ENCODE measurements around the gene CD55. TPM values are rescaled to one million over a fixed set of nuclear protein-coding genes. Genes with fewer than 3 reads are reported as not detected.

Gene CD55
- total and polyA plus RNA-seq, 2 of the 8 experiments (the other 6 are each of a cell fraction or from before 2014, with no cell fraction given): 20.1 to 22.8 TPM

DNA sequence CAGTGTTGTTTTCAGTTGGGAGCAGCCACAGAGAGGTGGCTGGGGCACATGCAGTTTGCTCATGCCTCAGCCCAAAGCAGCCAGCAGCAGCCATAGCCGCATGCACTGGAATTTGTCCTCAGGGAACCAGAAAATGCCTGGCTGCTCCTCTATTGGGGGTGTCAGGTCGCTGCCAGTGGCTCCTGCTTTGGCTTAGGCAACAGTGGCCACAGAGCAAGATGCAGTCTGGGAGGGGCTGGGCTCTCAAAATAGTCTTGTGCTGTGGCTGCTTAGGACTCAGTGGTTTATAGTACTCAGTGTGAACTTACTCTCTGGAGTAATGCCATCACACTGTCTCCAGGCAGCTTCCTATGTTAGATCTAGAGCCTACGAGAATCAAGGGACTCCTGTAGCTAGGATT, 25.0 kb downstream of the CD55 start:
- Histone ChIP-seq H3K27me3 (replicated peaks in 1 of 4; ENCODE audit: control insufficient read depth in 3 of 4, extremely low read depth in 1 of 4, insufficient read depth in 3 of 4, low read length in 3 of 4) (no peaks in the 10 kb centered on the region), H2BK12ac (ENCODE audit: low read depth, low read length) (no peak overlapping the region), H3K14ac (ENCODE audit: insufficient read length) (no peak overlapping the region), H3K27ac (ENCODE audit: low read depth, low read length) (0 out of 2 replicates have a peak overlapping the region, but pooled peaks have one; percentile 37), H2AK5ac (ENCODE audit: low read depth, low read length) (no peak overlapping the region), H4K5ac (ENCODE audit: insufficient read length, low read depth, low read length) (no peak overlapping the region), H4K20me1 (replicated peaks in 1 of 2; ENCODE audit: control insufficient read depth in 1 of 2, insufficient read depth in 2 of 2, low read length in 2 of 2) (peaks cover 0 to 2% of the 10 kb centered on the region in 2 experiments), H4K8ac (ENCODE audit: extremely low read depth, insufficient read depth, low read length) (no peak overlapping the region), H3K9ac (replicated peaks in 1 of 4; ENCODE audit: extremely low read depth in 1 of 4, low read depth in 3 of 4, low read length in 3 of 4) (no peak overlapping the region), H3K23me2 (ENCODE audit: low read depth, low read length) (no peaks in the 10 kb centered on the region), H3K18ac (ENCODE audit: extremely low read depth, low read length) (no peak overlapping the region), H3K36me3 (ENCODE audit: control insufficient read depth in 2 of 4, insufficient read depth in 4 of 4, low read length in 3 of 4) (peaks cover 0 to 18% (median 2%) of the 10 kb centered on the region in 4 experiments; a peak in 5 of 8 replicates), H3K9me3 (ENCODE audit: insufficient read depth in 2 of 2, low read depth in 1 of 2, low read length in 1 of 2) (no peaks in the 10 kb centered on the region), H2BK15ac (ENCODE audit: low read length) (no peak overlapping the region), H3K23ac (ENCODE audit: insufficient read length) (no peak overlapping the region), H3K79me2 (ENCODE audit: control insufficient read depth in 1 of 2, insufficient read depth in 2 of 2, low read length in 2 of 2) (peaks cover 0 to 3% of the 10 kb centered on the region in 2 experiments; a peak in 2 of 4 replicates), H3K4me1 (replicated peaks in 1 of 4; ENCODE audit: control insufficient read depth in 3 of 4, insufficient read depth in 4 of 4, low read length in 3 of 4) (no peaks in the 10 kb centered on the region; a peak in 1 of 7 replicates), H3K56ac (replicated peaks; ENCODE audit: insufficient read length, low read depth, low read length) (no peak overlapping the region), H4K91ac (replicated peaks; ENCODE audit: insufficient read length, low read length) (no peak overlapping the region), H2BK20ac (ENCODE audit: low read length) (no peak overlapping the region), H3K4ac (replicated peaks; ENCODE audit: insufficient read length, low read depth, low read length) (no peak overlapping the region), H2BK5ac (ENCODE audit: low read depth, low read length) (no peak overlapping the region), H3K79me1 (ENCODE audit: low read depth, low read length) (peaks cover 3% of the 10 kb centered on the region; the same call in 1 of the 2 replicates), H2AFZ (ENCODE audit: low read length) (no peak overlapping the region), H3K4me2 (ENCODE audit: insufficient read depth in 1 of 2, low read depth in 2 of 2, low read length in 2 of 2) (no peak overlapping the region), H2BK120ac (replicated peaks; ENCODE audit: low read depth, low read length) (no peak overlapping the region), H3K4me3 (ENCODE audit: extremely low read depth in 1 of 4, insufficient read depth in 2 of 4, low read depth in 3 of 4, low read length in 4 of 4) (no peak overlapping the region)
- CTCF ChIA-PET (ENCODE audit: partially characterized antibody): interaction anchor here (1.6 kb wide), 1 partner anchor 11 kb away, joined by 5 read pairs; no protein-coding TSS in a partner anchor
- no peak for TF ChIP-seq EZH2 (IDR thresholded peaks at IDR 0.05; ENCODE audit: low read depth, low read length, severe bottlenecking)
- FAIRE-seq: no peak
- WGBS, 2 experiments (ENCODE audit: extremely low coverage in 1 of 2, insufficient coverage in 1 of 2, insufficient read length in 1 of 2, insufficient replicate concordance in 2 of 2, low coverage in 1 of 2, low lambda C conversion rate in 2 of 2, missing lambda C conversion rate in 1 of 2): 92% methylated on average over 3 of the region's 3 CpGs; no CpG with 5 or more reads in 1 of the 2 experiments
- DNase-seq (ENCODE audit: low read depth in 1 of 2, low spot score in 2 of 2): no peak
- POLR2A ChIA-PET (ENCODE audit: partially characterized antibody): no interaction called here
